ENCODE measurements around the gene PLXNA4. TPM values are rescaled to one million over a fixed set of nuclear protein-coding genes. Genes with fewer than 3 reads are reported as not detected.
"Not testable (repeated sequence)": the region's sequence is repeated elsewhere in the genome, so short reads cannot be mapped to it uniquely, and the experiment has no call there.

The PLXNA4 gene
- total RNA-seq, 1 donor from 2014 or later = 3.5 TPM

- Mint-ChIP-seq H3K4me3 (ENCODE audit: unreplicated experiment) (no peak overlapping the region), H3K27me3 (ENCODE audit: unreplicated experiment) (no peaks in the 10 kb centered on the region), H3K36me3 (ENCODE audit: low read depth, unreplicated experiment) (no peaks in the 10 kb centered on the region), H3K9me3 (ENCODE audit: unreplicated experiment) (no peaks in the 10 kb centered on the region), H3K27ac (ENCODE audit: unreplicated experiment) (no peak overlapping the region), H3K4me1 (ENCODE audit: unreplicated experiment) (peaks cover 4% of the 10 kb centered on the region)
- TF ChIP-seq CTCF (IDR thresholded peaks at IDR 0.05; ENCODE audit: unreplicated experiment) = no peak
- DNase-seq (ENCODE audit: low spot score) = no peak
These were observed 27.1 kb upstream of the PLXNA4 start for GRCh38 chr7:132603220-132603833.

- Mint-ChIP-seq H3K27ac (ENCODE audit: unreplicated experiment) (no peak overlapping the region), H3K27me3 (ENCODE audit: unreplicated experiment) (no peaks in the 10 kb centered on the region), H3K9me3 (ENCODE audit: unreplicated experiment) (no peaks in the 10 kb centered on the region), H3K4me1 (ENCODE audit: unreplicated experiment) (peaks cover 4% of the 10 kb centered on the region), H3K4me3 (ENCODE audit: unreplicated experiment) (no peak overlapping the region), H3K36me3 (ENCODE audit: low read depth, unreplicated experiment) (no peaks in the 10 kb centered on the region)
- TF ChIP-seq CTCF (IDR thresholded peaks at IDR 0.05; ENCODE audit: unreplicated experiment) = no peak
- no peak for DNase-seq (ENCODE audit: low spot score)
These were observed 25.5 kb upstream of the PLXNA4 start for GRCh38 chr7:132601783-132602182.

GRCh38 chr7:132596588-132596987 is 20.3 kb upstream of the PLXNA4 start:
- Mint-ChIP-seq H3K27ac (ENCODE audit: unreplicated experiment) (no peak overlapping the region), H3K27me3 (ENCODE audit: unreplicated experiment) (no peaks in the 10 kb centered on the region), H3K9me3 (ENCODE audit: unreplicated experiment) (no peaks in the 10 kb centered on the region), H3K36me3 (ENCODE audit: low read depth, unreplicated experiment) (no peaks in the 10 kb centered on the region), H3K4me3 (ENCODE audit: unreplicated experiment) (no peak overlapping the region), H3K4me1 (ENCODE audit: unreplicated experiment) (no peaks in the 10 kb centered on the region)
- no peak for TF ChIP-seq CTCF (IDR thresholded peaks at IDR 0.05; ENCODE audit: unreplicated experiment)
- DNase-seq (ENCODE audit: low spot score) = no peak

GRCh38 chr7:132594741-132595140 is 18.5 kb upstream of the PLXNA4 start:
- not testable (repeated sequence) for H3K4me1 Mint-ChIP-seq (ENCODE audit: unreplicated experiment); H3K9me3 Mint-ChIP-seq (ENCODE audit: unreplicated experiment); DNase-seq (ENCODE audit: low spot score); H3K36me3 Mint-ChIP-seq (ENCODE audit: low read depth, unreplicated experiment); H3K27ac Mint-ChIP-seq (ENCODE audit: unreplicated experiment); H3K4me3 Mint-ChIP-seq (ENCODE audit: unreplicated experiment); H3K27me3 Mint-ChIP-seq (ENCODE audit: unreplicated experiment)

GRCh38 chr7:132592936-132593335 is 16.7 kb upstream of the PLXNA4 start:
- no peak for DNase-seq (ENCODE audit: low spot score)
- no peak overlapping the region for H3K27ac Mint-ChIP-seq (ENCODE audit: unreplicated experiment)

More at GRCh38 chr7:132592936-132593335, 16.7 kb upstream of the PLXNA4 start:
- Mint-ChIP-seq H3K27me3 (ENCODE audit: unreplicated experiment) (peaks cover 1% of the 10 kb centered on the region), H3K4me1 (ENCODE audit: unreplicated experiment) (peaks cover 6% of the 10 kb centered on the region), H3K9me3 (ENCODE audit: unreplicated experiment) (no peaks in the 10 kb centered on the region), H3K4me3 (ENCODE audit: unreplicated experiment) (no peak overlapping the region), H3K36me3 (ENCODE audit: low read depth, unreplicated experiment) (no peaks in the 10 kb centered on the region)
- no peak for TF ChIP-seq CTCF (IDR thresholded peaks at IDR 0.05; ENCODE audit: unreplicated experiment)

All from endothelial cell (in vitro differentiated cells).